ENCODE results near the gene IL17F. TPM values are rescaled to one million over a fixed set of nuclear protein-coding genes. Genes with fewer than 3 reads are reported as not detected.

IL17F gene
- total RNA-seq, 1 experiment from 2014 or later = not detected

DNA sequence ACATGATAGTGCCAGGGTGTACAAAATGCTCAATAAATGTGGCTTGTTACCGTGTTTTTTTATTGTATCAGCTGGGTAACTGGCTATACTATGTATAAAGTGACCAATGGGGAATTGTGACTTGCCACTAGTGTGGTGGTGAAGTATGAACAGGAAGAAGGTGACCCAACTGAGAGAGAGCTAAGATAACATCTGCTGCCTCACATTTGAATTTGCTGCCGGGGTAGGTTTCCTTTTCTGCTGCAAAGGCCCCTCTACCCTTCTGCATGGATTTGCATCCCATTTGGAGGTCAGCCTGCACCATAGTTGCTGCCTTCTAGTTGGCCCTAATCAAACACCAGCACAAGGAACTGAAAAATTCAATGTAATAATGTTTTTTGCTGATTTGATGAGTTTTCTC, 34.1 kb downstream of the IL17F start:
- H3K36me3 ChIP-seq (ENCODE audit: low read depth) = no peaks in the 10 kb centered on the region
- peaks cover 5% of the 10 kb centered on the region; the same call in 1 of the 2 replicates for H3K27me3 ChIP-seq (ENCODE audit: insufficient read depth, low read depth)
- no peaks in the 10 kb centered on the region for H3K9me3 ChIP-seq (ENCODE audit: insufficient read depth, low read depth)
- H3F3A ChIP-seq (ENCODE audit: insufficient read depth, low read depth) = no peaks in the 10 kb centered on the region
- BruUV-seq (replicated peaks) = no TSS peak
- ChIA-PET CTCF (no interaction called here), POLR2A (ENCODE audit: unreplicated experiment) (no interaction called here)
- no peaks in the 10 kb centered on the region for H4K20me1 ChIP-seq (ENCODE audit: insufficient read depth)
- H3K4me2 ChIP-seq = no peak overlapping the region
- H3K4me1 ChIP-seq (replicated peaks; ENCODE audit: insufficient read depth) = no peaks in the 10 kb centered on the region
- H3K9me2 ChIP-seq (ENCODE audit: insufficient read depth) = no peaks in the 10 kb centered on the region
- H3K4me3 ChIP-seq = no peak overlapping the region
- TF ChIP-seq, protein P1, sequence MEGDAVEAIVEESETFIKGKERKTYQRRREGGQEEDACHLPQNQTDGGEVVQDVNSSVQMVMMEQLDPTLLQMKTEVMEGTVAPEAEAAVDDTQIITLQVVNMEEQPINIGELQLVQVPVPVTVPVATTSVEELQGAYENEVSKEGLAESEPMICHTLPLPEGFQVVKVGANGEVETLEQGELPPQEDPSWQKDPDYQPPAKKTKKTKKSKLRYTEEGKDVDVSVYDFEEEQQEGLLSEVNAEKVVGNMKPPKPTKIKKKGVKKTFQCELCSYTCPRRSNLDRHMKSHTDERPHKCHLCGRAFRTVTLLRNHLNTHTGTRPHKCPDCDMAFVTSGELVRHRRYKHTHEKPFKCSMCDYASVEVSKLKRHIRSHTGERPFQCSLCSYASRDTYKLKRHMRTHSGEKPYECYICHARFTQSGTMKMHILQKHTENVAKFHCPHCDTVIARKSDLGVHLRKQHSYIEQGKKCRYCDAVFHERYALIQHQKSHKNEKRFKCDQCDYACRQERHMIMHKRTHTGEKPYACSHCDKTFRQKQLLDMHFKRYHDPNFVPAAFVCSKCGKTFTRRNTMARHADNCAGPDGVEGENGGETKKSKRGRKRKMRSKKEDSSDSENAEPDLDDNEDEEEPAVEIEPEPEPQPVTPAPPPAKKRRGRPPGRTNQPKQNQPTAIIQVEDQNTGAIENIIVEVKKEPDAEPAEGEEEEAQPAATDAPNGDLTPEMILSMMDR (conservative IDR thresholded peaks at IDR 0.05) = no peak
- no peak for TF ChIP-seq EZH2 (IDR thresholded peaks at IDR 0.05; ENCODE audit: low read depth)
- H3K27ac ChIP-seq = no peak overlapping the region
- no peak overlapping the region for H2AFZ ChIP-seq
- intact Hi-C loops (cut with micrococcal nuclease; ENCODE audit: unreplicated experiment) = no loop called here
- no peak for DNase-seq
- H3K79me2 ChIP-seq (ENCODE audit: low read depth) = no peaks in the 10 kb centered on the region

DNA sequence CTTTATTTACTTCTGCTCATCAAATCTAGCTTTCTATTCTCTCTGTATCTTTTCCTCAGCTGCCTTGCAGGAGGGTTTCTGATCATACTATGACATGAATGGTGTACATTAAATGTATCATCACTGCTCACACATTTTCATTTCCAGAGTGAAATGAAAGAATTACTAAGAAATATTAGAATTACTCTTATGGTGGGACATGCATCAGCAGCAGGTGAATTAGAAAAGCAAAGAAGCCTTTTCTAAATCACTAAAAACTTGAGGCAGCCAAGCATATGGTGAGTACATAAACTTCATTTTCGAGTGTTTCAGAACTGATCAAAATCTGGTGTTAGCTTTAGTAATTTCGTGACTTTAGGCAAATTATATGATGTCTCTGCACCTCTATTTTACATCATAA, 34.5 kb downstream of the IL17F start:
- intact Hi-C loops (cut with micrococcal nuclease; ENCODE audit: unreplicated experiment) = no loop called here
- Histone ChIP-seq H3K27ac (no peak overlapping the region), H3K27me3 (ENCODE audit: insufficient read depth, low read depth) (peaks cover 5% of the 10 kb centered on the region; the same call in 1 of the 2 replicates), H4K20me1 (ENCODE audit: insufficient read depth) (no peaks in the 10 kb centered on the region), H2AFZ (no peak overlapping the region), H3K4me1 (replicated peaks; ENCODE audit: insufficient read depth) (no peaks in the 10 kb centered on the region), H3K9me3 (ENCODE audit: insufficient read depth, low read depth) (no peaks in the 10 kb centered on the region), H3K36me3 (ENCODE audit: low read depth) (no peaks in the 10 kb centered on the region), H3K9me2 (ENCODE audit: insufficient read depth) (no peaks in the 10 kb centered on the region), H3K4me2 (no peak overlapping the region), H3F3A (ENCODE audit: insufficient read depth, low read depth) (no peaks in the 10 kb centered on the region), H3K4me3 (no peak overlapping the region), H3K79me2 (ENCODE audit: low read depth) (no peaks in the 10 kb centered on the region)
- ChIA-PET CTCF (no interaction called here), POLR2A (ENCODE audit: unreplicated experiment) (no interaction called here)
- TF ChIP-seq, protein P1 (conservative IDR thresholded peaks at IDR 0.05) = no peak
- no peak for TF ChIP-seq EZH2 (IDR thresholded peaks at IDR 0.05; ENCODE audit: low read depth)
- no peak for DNase-seq
- BruUV-seq (replicated peaks) = no TSS peak

DNA sequence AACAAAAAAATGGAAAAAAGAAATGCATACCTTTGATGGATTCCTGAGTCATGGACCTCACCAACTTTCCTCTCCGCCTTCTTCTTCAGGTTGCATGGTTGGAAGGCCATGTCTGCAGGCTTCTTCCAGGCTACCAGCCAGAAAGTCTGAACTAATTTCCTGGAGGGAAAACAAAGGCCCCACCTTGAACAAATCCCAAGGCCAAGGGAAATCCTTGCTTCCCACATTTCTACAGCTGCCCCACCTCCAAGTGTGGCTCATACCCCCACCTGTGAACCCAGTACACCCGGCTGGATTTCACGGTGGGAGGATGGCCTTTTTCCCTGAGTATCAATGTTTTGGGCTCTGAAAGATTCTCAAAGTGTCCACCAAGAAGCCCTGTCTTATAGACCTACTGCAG, 35.7 kb downstream of the IL17F start:
- H3K79me2 ChIP-seq (ENCODE audit: low read depth) = no peaks in the 10 kb centered on the region
- no TSS peak for BruUV-seq (replicated peaks)
- no peaks in the 10 kb centered on the region for H3F3A ChIP-seq (ENCODE audit: insufficient read depth, low read depth)
- intact Hi-C loops (cut with micrococcal nuclease; ENCODE audit: unreplicated experiment) = no loop called here
- H3K27ac ChIP-seq = no peak overlapping the region
- H2AFZ ChIP-seq = no peak overlapping the region
- POLR2A ChIA-PET (ENCODE audit: unreplicated experiment) = no interaction called here
- H3K27me3 ChIP-seq (ENCODE audit: insufficient read depth, low read depth) = peaks cover 5% of the 10 kb centered on the region
- H3K9me2 ChIP-seq (ENCODE audit: insufficient read depth) = no peaks in the 10 kb centered on the region
- CTCF ChIA-PET = no interaction called here
- DNase-seq = no peak
- H3K9me3 ChIP-seq (ENCODE audit: insufficient read depth, low read depth) = no peaks in the 10 kb centered on the region; the same call in 1 of the 2 replicates
- TF ChIP-seq, protein P1 (conservative IDR thresholded peaks at IDR 0.05) = no peak
- no peak for TF ChIP-seq EZH2 (IDR thresholded peaks at IDR 0.05; ENCODE audit: low read depth)
- no peaks in the 10 kb centered on the region for H3K36me3 ChIP-seq (ENCODE audit: low read depth)
- H3K4me2 ChIP-seq = no peak overlapping the region
- no peaks in the 10 kb centered on the region for H3K4me1 ChIP-seq (replicated peaks; ENCODE audit: insufficient read depth)
- no peaks in the 10 kb centered on the region for H4K20me1 ChIP-seq (ENCODE audit: insufficient read depth)
- no peak overlapping the region for H3K4me3 ChIP-seq

All from PC-9 (cell line).